ENCODE data around the gene DNASE1.

Gene DNASE1

DNA sequence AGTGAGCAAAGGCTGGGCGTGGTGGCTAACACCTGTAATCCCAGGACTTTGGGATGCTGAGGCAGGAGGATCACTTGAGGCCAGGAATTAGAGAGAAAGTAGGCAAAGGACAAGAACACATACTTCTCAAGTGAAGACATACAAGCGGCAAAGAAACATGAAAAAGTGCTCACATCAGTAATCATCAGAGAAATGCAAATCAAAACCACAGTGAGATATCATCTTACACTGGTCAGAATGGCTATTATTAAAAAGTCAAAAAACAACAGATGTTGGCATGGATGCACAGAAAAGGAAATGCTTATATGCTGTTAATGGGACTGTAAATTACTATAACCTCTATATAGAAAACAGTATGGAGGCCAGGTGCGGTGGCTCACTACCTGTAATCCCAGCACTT is 30.8 kb upstream of the DNASE1 start:
- H3K4me3 ChIP-seq (ENCODE audit: low read length), result no peak overlapping the region

DNA sequence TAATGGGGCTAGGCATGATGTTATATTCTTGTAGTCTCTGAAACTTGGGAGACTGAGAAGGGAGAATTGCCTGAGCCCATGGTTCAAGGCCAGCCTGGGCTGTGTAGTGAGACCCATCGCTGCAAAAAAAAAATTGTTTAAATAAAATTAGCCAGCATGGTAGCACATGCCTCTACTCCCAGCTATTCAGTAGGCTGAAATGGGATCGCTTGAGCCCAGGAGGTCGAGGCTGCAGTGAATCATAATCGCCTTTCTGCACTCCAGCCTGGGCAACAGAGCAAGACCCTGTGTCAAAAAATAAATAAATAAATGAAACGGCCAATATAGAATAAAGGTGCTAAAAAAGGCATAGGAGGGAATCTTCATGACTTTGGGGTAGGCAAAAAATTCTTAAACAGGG is 29.2 kb upstream of the DNASE1 start:
- H2AFZ ChIP-seq (ENCODE audit: low read depth, low read length), result no peak overlapping the region
- H3K4me3 ChIP-seq (ENCODE audit: low read length), result no peak overlapping the region
- H3K9me3 ChIP-seq (ENCODE audit: low read length), result no peaks in the 10 kb centered on the region
- no peaks in the 10 kb centered on the region for H3K36me3 ChIP-seq (ENCODE audit: insufficient read depth, low read length)
- no peaks in the 10 kb centered on the region for H3K4me1 ChIP-seq (ENCODE audit: insufficient read depth, low read length)
- H3K27me3 ChIP-seq (ENCODE audit: insufficient read depth, low read length), result no peaks in the 10 kb centered on the region

More for the DNA sequence above, 30.8 kb upstream of the DNASE1 start:
- H3K9me3 ChIP-seq (ENCODE audit: low read length), result no peaks in the 10 kb centered on the region
- H2AFZ ChIP-seq (ENCODE audit: low read depth, low read length), result no peak overlapping the region
- H3K4me1 ChIP-seq (ENCODE audit: insufficient read depth, low read length), result no peaks in the 10 kb centered on the region
- H3K27me3 ChIP-seq (ENCODE audit: insufficient read depth, low read length), result no peaks in the 10 kb centered on the region
- no peaks in the 10 kb centered on the region for H3K36me3 ChIP-seq (ENCODE audit: insufficient read depth, low read length)

DNA sequence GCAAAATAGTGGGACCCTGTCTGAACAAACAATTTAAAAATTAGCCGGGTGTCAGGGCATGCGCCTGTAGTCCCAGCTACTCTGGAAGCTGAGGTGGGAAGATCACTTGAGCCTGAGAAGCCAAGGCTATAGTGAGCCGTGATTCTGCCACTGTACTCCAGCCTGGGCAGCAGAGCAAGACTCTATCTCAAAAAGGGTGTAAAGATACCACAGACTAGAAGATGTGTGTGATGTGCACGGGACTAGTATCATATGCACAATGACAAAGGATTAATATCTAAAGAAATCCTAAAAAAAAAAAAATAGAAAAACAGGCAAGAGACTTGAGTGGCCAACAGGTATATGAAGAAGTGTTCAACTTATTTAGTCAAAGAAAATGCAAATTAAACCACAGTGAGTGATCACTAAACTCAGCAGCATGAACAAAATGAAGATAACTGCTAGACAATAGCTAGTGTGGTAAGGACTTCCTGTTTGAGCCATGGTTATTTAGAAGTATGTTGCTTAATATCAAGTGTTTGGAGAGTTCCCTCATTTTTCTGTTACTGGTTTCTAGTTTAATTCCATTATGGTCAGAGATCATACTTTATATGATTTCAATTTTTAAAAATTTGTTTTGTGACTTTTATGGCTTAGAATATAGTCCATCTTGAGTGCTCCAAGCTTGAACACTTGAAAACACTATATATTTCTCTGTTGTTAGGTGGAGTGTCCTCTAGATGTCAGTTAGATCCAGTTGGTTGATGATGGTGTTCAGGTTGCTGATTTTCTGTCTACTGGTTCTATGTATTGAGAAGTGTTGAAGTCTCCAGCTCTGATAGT is 28.4 kb upstream of the DNASE1 start:
- no peaks in the 10 kb centered on the region for H3K9me3 ChIP-seq (ENCODE audit: low read length)
- no peak overlapping the region for H3K4me3 ChIP-seq (ENCODE audit: low read length)
- H3K36me3 ChIP-seq (ENCODE audit: insufficient read depth, low read length), result no peaks in the 10 kb centered on the region
- no peaks in the 10 kb centered on the region for H3K27me3 ChIP-seq (ENCODE audit: insufficient read depth, low read length)
- H2AFZ ChIP-seq (ENCODE audit: low read depth, low read length), result no peak overlapping the region
- H3K4me1 ChIP-seq (ENCODE audit: insufficient read depth, low read length), result no peaks in the 10 kb centered on the region

DNA sequence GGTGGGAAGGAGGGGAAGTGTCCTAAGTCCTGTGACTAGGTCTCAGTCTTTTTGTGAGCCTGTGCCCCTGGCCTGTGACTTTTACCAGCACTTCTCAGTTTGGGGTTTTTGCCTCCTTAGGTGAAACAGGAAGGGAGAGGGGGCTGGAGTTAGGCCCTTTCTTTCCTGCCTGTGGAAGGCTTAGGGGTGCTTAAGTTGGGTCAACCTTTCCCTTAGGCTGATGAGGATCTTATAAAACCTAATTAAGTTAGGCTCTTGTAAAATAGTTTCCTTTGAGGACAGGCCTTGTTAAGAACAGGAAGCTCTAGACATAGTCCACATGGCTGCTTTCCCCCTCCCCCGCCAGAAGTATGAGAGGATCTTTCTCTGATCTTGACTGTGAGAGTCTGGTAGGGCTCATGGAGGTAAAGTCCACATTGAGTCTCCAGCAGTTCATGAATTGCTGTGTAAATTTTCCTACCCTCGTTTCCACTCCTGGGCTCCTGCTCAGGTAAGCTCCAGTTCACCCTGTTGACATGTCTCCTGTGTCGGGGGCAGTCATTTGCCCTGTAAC is 17.0 kb upstream of the DNASE1 start:
- H3K9me3 ChIP-seq (ENCODE audit: low read length), result peaks cover 5% of the 10 kb centered on the region
- H3K36me3 ChIP-seq (ENCODE audit: insufficient read depth, low read length), result no peaks in the 10 kb centered on the region
- no peaks in the 10 kb centered on the region for H3K27me3 ChIP-seq (ENCODE audit: insufficient read depth, low read length)
- no peaks in the 10 kb centered on the region for H3K4me1 ChIP-seq (ENCODE audit: insufficient read depth, low read length)
- H3K4me3 ChIP-seq (ENCODE audit: low read length), result no peak overlapping the region
- H2AFZ ChIP-seq (ENCODE audit: low read depth, low read length), result no peak overlapping the region

- Histone ChIP-seq H2AFZ (ENCODE audit: low read depth, low read length) (no peak overlapping the region), H3K4me3 (ENCODE audit: low read length) (no peak overlapping the region), H3K9me3 (ENCODE audit: low read length) (peaks cover 5% of the 10 kb centered on the region), H3K36me3 (ENCODE audit: insufficient read depth, low read length) (no peaks in the 10 kb centered on the region), H3K4me1 (ENCODE audit: insufficient read depth, low read length) (no peaks in the 10 kb centered on the region), H3K27me3 (ENCODE audit: insufficient read depth, low read length) (no peaks in the 10 kb centered on the region)
Measured at GRCh38 chr16:3638916-3639644, 15.4 kb upstream of the DNASE1 start.

- no peaks in the 10 kb centered on the region for H3K36me3 ChIP-seq (ENCODE audit: insufficient read depth, low read length)
- H2AFZ ChIP-seq (ENCODE audit: low read depth, low read length), result no peak overlapping the region
- no peaks in the 10 kb centered on the region for H3K27me3 ChIP-seq (ENCODE audit: insufficient read depth, low read length)
- peaks cover 6% of the 10 kb centered on the region for H3K4me1 ChIP-seq (ENCODE audit: insufficient read depth, low read length)
- no peak overlapping the region for H3K4me3 ChIP-seq (ENCODE audit: low read length)
- H3K9me3 ChIP-seq (ENCODE audit: low read length), result peaks cover 5% of the 10 kb centered on the region
Measured at GRCh38 chr16:3640207-3640606, 14.3 kb upstream of the DNASE1 start.

- H3K4me1 ChIP-seq (ENCODE audit: insufficient read depth, low read length), result peaks cover 12% of the 10 kb centered on the region
- peaks cover 5% of the 10 kb centered on the region for H3K9me3 ChIP-seq (ENCODE audit: low read length)
Measured at GRCh38 chr16:3640632-3641501, 13.6 kb upstream of the DNASE1 start.

DNA sequence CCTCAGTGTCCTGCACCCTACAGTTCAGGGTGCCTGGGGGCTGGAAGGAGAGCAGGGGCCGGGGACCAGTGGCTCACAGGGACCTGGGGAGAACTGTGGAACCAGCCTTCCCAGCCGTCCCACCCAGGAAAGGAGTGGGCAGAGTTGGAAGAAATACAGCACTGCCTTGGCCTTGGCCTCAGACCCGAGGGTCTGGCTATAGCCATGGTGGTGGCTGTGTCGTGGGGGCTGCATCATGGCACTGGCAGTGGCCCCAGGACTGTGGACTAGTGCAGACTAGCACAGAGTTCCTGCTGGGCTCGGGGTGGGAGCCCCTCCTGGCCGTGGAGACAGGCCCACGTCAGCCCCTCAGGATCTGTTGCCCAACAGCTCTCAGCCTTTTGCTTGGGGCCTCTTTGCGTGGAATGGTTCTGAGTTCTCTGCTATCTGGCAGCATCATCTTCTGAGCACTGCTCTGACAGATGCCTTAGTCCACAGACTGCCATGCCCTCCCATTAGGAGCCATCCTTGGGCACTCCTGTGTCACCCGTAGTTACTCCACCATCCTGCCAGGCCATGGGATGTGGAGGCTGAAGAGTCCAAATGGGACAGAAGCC is 12.6 kb upstream of the DNASE1 start:
- no peaks in the 10 kb centered on the region for H3K36me3 ChIP-seq (ENCODE audit: insufficient read depth, low read length)
- peaks cover 5% of the 10 kb centered on the region for H3K9me3 ChIP-seq (ENCODE audit: low read length)
- peaks cover 23% of the 10 kb centered on the region for H3K4me1 ChIP-seq (ENCODE audit: insufficient read depth, low read length)
- no peak overlapping the region for H2AFZ ChIP-seq (ENCODE audit: low read depth, low read length)
- no peaks in the 10 kb centered on the region for H3K27me3 ChIP-seq (ENCODE audit: insufficient read depth, low read length)
- no peak overlapping the region for H3K4me3 ChIP-seq (ENCODE audit: low read length)

More at GRCh38 chr16:3640632-3641501, 13.6 kb upstream of the DNASE1 start:
- H3K4me3 ChIP-seq (ENCODE audit: low read length), result no peak overlapping the region
- no peak overlapping the region for H2AFZ ChIP-seq (ENCODE audit: low read depth, low read length)
- H3K27me3 ChIP-seq (ENCODE audit: insufficient read depth, low read length), result no peaks in the 10 kb centered on the region
- H3K36me3 ChIP-seq (ENCODE audit: insufficient read depth, low read length), result no peaks in the 10 kb centered on the region

DNA sequence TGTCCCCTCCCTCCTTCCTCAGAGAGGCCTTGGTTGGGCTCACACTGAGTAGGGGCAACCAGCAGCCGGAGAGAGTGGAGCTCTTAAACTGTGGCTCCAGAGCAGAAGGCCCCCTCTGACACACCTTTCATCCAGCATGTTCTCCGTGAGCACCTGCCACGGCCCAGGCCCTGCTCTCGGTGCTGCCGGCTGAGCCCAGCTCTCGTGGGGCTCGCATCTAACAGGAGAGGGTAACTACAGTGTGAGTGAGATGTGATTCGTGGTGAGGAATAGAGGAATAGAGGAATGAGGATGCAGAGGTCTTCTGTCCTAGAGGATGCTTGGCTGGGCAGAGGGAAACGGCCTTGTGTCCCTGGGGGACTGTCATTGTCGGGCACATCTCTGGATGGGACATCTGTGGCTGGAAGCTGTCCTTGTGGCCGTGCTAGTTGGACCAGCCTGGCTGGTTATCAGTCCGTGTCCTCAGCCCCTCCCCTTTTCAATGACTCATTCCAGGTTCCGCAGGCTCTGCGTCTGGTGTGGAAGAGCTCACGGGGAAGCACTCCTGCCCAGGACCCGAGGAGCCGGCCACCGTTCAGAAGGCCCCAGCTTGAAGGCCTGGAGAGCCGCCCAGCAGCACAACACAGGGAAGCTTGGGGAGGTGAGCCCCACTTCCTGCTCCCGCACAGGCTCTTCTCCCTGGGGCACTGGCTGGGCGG is 11.9 kb upstream of the DNASE1 start:
- Histone ChIP-seq H3K4me3 (ENCODE audit: low read length) (no peak overlapping the region), H3K9me3 (ENCODE audit: low read length) (peaks cover 5% of the 10 kb centered on the region), H3K27me3 (ENCODE audit: insufficient read depth, low read length) (no peaks in the 10 kb centered on the region), H3K36me3 (ENCODE audit: insufficient read depth, low read length) (no peaks in the 10 kb centered on the region), H2AFZ (ENCODE audit: low read depth, low read length) (no peak overlapping the region), H3K4me1 (ENCODE audit: insufficient read depth, low read length) (peaks cover 24% of the 10 kb centered on the region)

DNA sequence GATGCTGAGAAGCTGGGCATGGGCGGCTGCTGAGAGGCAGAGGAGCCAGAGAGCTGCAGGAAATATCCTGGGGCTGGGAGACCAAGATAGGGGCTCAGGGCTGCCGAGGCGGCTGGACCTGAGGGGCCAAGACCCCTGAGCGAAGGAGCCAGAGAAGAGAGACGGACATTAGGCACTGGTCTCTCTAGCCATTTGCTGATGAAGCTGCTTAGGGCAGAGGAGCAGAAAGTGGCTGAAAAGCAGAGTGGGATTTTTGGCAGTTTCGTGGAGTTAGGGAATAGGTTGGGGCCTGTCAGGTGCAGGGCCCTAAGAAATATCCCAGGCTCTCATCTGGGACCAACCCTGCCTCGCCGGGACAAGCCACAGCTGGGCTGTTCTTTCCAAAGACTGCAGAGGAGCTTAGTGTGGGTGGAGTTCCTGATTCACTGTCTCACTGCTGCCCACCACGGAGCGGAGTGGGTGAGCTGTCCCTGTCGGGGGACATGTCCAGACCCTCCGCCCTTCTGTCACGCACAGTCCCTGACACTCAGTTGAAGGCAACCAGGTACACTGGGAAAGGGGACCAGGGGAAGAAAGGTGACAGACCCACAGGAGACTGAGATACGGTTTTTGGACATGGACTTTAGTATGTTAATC is 11.3 kb upstream of the DNASE1 start:
- Histone ChIP-seq H3K9me3 (ENCODE audit: low read length) (peaks cover 5% of the 10 kb centered on the region), H3K36me3 (ENCODE audit: insufficient read depth, low read length) (no peaks in the 10 kb centered on the region), H3K4me1 (ENCODE audit: insufficient read depth, low read length) (peaks cover 24% of the 10 kb centered on the region), H2AFZ (ENCODE audit: low read depth, low read length) (no peak overlapping the region), H3K27me3 (ENCODE audit: insufficient read depth, low read length) (no peaks in the 10 kb centered on the region), H3K4me3 (ENCODE audit: low read length) (no peak overlapping the region)

- peak overlapping the region; percentile 42 for H2AFZ ChIP-seq (ENCODE audit: low read depth, low read length)
- H3K9me3 ChIP-seq (ENCODE audit: low read length), result no peaks in the 10 kb centered on the region
- peaks cover 24% of the 10 kb centered on the region for H3K4me1 ChIP-seq (ENCODE audit: insufficient read depth, low read length)
- peak overlapping the region; percentile 27 for H3K4me3 ChIP-seq (ENCODE audit: low read length)
- H3K36me3 ChIP-seq (ENCODE audit: insufficient read depth, low read length), result no peaks in the 10 kb centered on the region
- no peaks in the 10 kb centered on the region for H3K27me3 ChIP-seq (ENCODE audit: insufficient read depth, low read length)
Measured at GRCh38 chr16:3645108-3645503, 9.4 kb upstream of the DNASE1 start.
